GM12891 (cell line): ENCODE results near the gene GPATCH8.

Source experiments
- PAX5 ChIP-seq: IDR thresholded peaks from 2 replicates; pipeline ENCODE4 v1.6.1; 2011; ENCODE audit warnings: low read length, moderate library complexity, mild to moderate bottlenecking; ENCODE audit not compliant: insufficient read depth, severe bottlenecking
- POLR2A ChIP-seq: IDR thresholded peaks from 2 replicates; pipeline ENCODE4 v1.6.1; 2011; ENCODE audit warnings: low read depth, low read length, control low read depth
- POLR2AphosphoS5 ChIP-seq: IDR thresholded peaks from 2 replicates; pipeline ENCODE4 v1.6.1; 2011; ENCODE audit warnings: low read depth, low read length, control low read depth
- POU2F2 ChIP-seq: IDR thresholded peaks from 2 replicates; pipeline ENCODE4 v1.6.1; 2011; ENCODE audit warnings: low read depth, mild to moderate bottlenecking, control low read depth, low read length, moderate library complexity
- SPI1 ChIP-seq: IDR thresholded peaks from 2 replicates; pipeline ENCODE4 v1.6.1; 2011; ENCODE audit warnings: low read depth, low read length, control low read depth
- TAF1 ChIP-seq: IDR thresholded peaks from 2 replicates; pipeline ENCODE4 v1.6.1; 2011; ENCODE audit warnings: low read depth, low read length, control low read depth

DNA sequence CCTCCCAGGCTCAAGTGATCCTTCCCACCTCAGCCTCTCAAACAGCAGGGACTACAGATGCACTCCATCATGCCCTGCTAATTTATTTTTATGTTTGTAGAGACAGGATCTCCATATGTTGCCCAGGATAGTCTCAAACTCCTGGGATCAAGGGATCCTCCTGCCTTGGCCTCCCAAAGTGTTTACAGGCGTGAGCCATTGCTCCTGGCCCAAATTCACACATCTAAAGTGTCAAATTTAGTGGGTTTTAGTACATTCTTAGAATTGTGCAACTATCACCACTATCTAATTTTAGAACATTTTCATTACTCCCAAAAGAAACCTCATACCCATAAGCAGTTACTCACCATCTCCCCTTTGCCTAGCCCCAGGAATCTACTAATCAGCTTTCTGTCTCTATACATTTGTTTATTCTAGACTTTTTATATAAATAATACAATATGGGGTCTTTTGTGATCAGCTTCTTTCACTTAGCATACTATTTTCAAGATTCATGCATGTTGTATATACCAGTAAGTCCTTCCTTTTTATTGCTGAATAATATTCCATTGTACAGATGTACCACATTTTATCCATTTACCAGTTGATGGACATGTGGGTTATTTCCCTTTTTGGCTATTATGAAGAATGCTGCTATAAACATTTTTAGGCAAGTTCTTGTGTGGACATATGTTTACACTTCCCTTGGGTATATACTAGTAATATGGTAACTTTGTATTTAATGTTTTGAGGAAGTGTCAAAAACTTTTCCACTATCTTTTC, 88.6 kb downstream of the GPATCH8 start:
- TF ChIP-seq POLR2A (no peak), POLR2AphosphoS5 (no peak), TAF1 (no peak), POU2F2 (no peak), SPI1 (no peak), PAX5 (no peak)
